OCI-LY7 (cell line): ENCODE data around the gene UFSP1.

Experiments used
- EZH2phosphoT487 ChIP-seq: fragments of 200-600 bp; sonication (generic); IDR thresholded peaks from 2 replicates; pipeline ENCODE4 v1.6.1; 2018; ENCODE audit warnings: low read depth, borderline replicate concordance, mild to moderate bottlenecking, mixed run types, antibody characterized with exemption, low read length, moderate library complexity, mixed read lengths
- TF ChIP-seq, protein P1 (sequence below): fragments of 200-600 bp; sonication (generic); conservative IDR thresholded peaks from 2 replicates; pipeline ENCODE4 v1.5.1; 2014; ENCODE audit warnings: mild to moderate bottlenecking, antibody characterized with exemption, low read length, moderate library complexity, mixed read lengths

DNA sequence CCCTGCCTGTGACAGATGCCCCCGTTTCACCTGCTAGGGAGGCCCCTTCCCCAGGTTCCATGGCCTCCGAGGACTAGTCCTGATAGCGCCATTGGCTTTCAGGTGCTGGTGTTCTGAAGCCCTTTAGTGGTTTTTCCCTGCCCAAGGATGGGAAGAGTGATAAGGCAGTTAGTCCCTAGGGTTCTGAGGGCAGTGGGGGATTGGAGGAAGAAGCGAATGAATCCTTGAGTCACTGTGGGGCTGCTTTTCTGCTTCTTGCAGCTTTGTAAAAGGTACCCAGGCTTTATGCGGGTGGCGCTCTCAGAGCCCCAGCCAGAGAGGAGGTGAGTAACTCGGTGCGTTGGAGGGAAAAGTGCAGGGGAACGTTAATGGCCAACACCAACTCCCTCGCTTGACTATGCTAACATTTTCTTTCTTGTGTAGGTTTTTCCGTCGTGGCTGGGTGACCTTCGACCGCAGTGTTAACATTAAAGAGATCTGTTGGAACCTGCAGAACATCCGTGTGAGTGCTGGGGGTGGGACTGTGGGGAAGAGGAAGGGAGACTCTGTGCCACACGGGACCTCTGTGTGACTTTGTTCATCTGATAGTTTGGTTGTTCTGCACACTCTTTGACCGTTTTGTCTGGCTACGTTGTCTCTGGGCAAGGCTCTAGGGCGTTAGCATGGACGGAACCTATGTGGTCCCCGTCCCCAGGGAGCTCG, 3.9 kb downstream of the UFSP1 start:
- TF ChIP-seq, protein P1, sequence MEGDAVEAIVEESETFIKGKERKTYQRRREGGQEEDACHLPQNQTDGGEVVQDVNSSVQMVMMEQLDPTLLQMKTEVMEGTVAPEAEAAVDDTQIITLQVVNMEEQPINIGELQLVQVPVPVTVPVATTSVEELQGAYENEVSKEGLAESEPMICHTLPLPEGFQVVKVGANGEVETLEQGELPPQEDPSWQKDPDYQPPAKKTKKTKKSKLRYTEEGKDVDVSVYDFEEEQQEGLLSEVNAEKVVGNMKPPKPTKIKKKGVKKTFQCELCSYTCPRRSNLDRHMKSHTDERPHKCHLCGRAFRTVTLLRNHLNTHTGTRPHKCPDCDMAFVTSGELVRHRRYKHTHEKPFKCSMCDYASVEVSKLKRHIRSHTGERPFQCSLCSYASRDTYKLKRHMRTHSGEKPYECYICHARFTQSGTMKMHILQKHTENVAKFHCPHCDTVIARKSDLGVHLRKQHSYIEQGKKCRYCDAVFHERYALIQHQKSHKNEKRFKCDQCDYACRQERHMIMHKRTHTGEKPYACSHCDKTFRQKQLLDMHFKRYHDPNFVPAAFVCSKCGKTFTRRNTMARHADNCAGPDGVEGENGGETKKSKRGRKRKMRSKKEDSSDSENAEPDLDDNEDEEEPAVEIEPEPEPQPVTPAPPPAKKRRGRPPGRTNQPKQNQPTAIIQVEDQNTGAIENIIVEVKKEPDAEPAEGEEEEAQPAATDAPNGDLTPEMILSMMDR, result no peak
- TF ChIP-seq EZH2phosphoT487, result no peak
